NCI-H2029 (cell line): ENCODE data around the gene GFI1B.
"Not testable (repeated sequence)": the region's sequence is repeated elsewhere in the genome, so short reads cannot be mapped to it uniquely, and the experiment has no call there.

Experiments used
- DNase-seq: peaks from one replicate; lab custom pipeline; 2025; lab: John Stamatoyannopoulos, UW

GFI1B gene

GRCh38 chr9:132991351-132992300 is 13.1 kb downstream of the GFI1B start:
- DNase-seq, result no peak

GRCh38 chr9:132993511-132993939 is 15.0 kb downstream of the GFI1B start:
- DNase-seq, result no peak

GRCh38 chr9:132994410-132995120 is 16.1 kb downstream of the GFI1B start:
- no peak for DNase-seq

- DNase-seq, result no peak
These were observed 16.6 kb downstream of the GFI1B start for GRCh38 chr9:132995121-132995420.

GRCh38 chr9:132995879-132996278 is 17.4 kb downstream of the GFI1B start:
- no peak for DNase-seq

GRCh38 chr9:132996526-132996925 is 18.0 kb downstream of the GFI1B start:
- DNase-seq, result no peak

- DNase-seq, result no peak
These were observed 19.1 kb downstream of the GFI1B start for GRCh38 chr9:132997591-132997990.

GRCh38 chr9:132998221-132998620 is 19.7 kb downstream of the GFI1B start:
- DNase-seq, result not testable (repeated sequence)

GRCh38 chr9:132998831-132999635 is 20.5 kb downstream of the GFI1B start:
- no peak for DNase-seq

GRCh38 chr9:133002147-133003070 is 23.9 kb downstream of the GFI1B start:
- no peak for DNase-seq

GRCh38 chr9:133003071-133003461 is 24.6 kb downstream of the GFI1B start:
- DNase-seq, result no peak

GRCh38 chr9:133003671-133004090 is 25.2 kb downstream of the GFI1B start:
- DNase-seq, result no peak

- DNase-seq, result no peak
These were observed 25.9 kb downstream of the GFI1B start for GRCh38 chr9:133004091-133004998.

GRCh38 chr9:133004999-133005760 is 26.7 kb downstream of the GFI1B start:
- DNase-seq, result no peak

- no peak for DNase-seq
These were observed 27.5 kb downstream of the GFI1B start for GRCh38 chr9:133005957-133006356.

GRCh38 chr9:133006731-133007352 is 28.3 kb downstream of the GFI1B start:
- no peak for DNase-seq

- no peak for DNase-seq
These were observed 29.9 kb downstream of the GFI1B start for GRCh38 chr9:133008406-133008805.

GRCh38 chr9:133008824-133009223 is 30.3 kb downstream of the GFI1B start:
- no peak for DNase-seq
